ENCODE measurements around the gene TOLLIP. TPM values are rescaled to one million over a fixed set of nuclear protein-coding genes. Genes with fewer than 3 reads are reported as not detected.

Gene TOLLIP
- total and polyA plus RNA-seq, 9 of the 15 experiments (the other 6 are each of a cell fraction or from before 2014, with no cell fraction given) = 0.23 to 22.8 (median 7.1) TPM

DNA sequence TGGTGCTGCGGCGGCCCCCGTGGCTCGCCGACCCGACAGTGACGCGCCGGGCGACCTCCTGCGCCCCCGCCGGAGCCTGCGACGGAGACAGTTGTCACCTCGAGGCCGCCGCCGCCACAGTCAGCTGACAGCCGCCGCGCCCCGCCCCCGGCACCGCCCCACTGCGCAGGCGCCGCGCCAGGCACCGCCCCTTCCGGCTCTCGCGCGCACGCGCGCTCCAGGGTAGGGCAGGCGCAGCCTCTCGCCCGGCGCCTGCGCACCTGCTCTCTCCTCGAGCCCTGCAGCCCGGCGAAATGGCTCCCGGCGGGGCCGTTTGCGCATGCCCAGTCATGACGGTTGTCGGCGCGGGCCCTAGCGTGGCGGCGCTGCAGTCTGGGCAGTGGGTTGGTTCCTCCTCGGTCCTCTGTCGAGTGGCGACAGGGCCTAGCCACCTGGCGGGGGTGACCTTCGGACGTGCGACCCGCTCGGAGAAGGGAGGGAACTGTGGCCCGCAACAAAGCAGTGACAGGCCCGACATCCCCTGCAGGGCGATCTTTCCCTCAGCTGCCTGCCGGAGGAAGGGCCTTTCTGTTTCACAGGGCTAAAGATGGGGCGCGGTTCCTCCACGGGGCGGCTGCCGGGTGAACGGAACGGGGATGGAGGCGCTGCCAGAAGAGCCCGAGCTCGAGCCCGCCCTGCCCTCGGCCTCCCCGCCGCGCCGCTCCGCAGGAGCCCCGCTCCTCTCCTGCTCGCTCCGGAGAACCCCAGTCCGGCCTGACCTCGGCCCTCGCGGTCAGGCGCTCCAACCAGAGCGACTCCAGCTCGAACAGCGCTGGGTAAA, at the start of gene TOLLIP (continued):
- TF ChIP-seq, protein P1, sequence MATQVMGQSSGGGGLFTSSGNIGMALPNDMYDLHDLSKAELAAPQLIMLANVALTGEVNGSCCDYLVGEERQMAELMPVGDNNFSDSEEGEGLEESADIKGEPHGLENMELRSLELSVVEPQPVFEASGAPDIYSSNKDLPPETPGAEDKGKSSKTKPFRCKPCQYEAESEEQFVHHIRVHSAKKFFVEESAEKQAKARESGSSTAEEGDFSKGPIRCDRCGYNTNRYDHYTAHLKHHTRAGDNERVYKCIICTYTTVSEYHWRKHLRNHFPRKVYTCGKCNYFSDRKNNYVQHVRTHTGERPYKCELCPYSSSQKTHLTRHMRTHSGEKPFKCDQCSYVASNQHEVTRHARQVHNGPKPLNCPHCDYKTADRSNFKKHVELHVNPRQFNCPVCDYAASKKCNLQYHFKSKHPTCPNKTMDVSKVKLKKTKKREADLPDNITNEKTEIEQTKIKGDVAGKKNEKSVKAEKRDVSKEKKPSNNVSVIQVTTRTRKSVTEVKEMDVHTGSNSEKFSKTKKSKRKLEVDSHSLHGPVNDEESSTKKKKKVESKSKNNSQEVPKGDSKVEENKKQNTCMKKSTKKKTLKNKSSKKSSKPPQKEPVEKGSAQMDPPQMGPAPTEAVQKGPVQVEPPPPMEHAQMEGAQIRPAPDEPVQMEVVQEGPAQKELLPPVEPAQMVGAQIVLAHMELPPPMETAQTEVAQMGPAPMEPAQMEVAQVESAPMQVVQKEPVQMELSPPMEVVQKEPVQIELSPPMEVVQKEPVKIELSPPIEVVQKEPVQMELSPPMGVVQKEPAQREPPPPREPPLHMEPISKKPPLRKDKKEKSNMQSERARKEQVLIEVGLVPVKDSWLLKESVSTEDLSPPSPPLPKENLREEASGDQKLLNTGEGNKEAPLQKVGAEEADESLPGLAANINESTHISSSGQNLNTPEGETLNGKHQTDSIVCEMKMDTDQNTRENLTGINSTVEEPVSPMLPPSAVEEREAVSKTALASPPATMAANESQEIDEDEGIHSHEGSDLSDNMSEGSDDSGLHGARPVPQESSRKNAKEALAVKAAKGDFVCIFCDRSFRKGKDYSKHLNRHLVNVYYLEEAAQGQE (IDR thresholded peaks at IDR 0.05; ENCODE audit: borderline replicate concordance) = peak; percentile 53
- TF ChIP-seq, protein P1 (CRISPR knock-in tag; IDR thresholded peaks at IDR 0.05; ENCODE audit: low read depth) = peak; percentile 74; the same call in 1 of the 2 replicates
- TF ChIP-seq XRCC5 (IDR thresholded peaks at IDR 0.05; ENCODE audit: low read depth, low read length) = no peak
- no peak for TF ChIP-seq TAF15 (IDR thresholded peaks at IDR 0.05; ENCODE audit: low read depth, low read length)
- TF ChIP-seq HDAC2 (IDR thresholded peaks at IDR 0.05) = no peak
- TF ChIP-seq ZC3H4 (CRISPR knock-in tag; IDR thresholded peaks at IDR 0.05; ENCODE audit: borderline replicate concordance) = no peak
- no peak for TF ChIP-seq ZBTB43 (CRISPR knock-in tag; IDR thresholded peaks at IDR 0.05)
- TF ChIP-seq RBM39 (optimal IDR thresholded peaks at IDR 0.05; ENCODE audit: low read depth, low read length) = no peak
- TF ChIP-seq, protein P2, sequence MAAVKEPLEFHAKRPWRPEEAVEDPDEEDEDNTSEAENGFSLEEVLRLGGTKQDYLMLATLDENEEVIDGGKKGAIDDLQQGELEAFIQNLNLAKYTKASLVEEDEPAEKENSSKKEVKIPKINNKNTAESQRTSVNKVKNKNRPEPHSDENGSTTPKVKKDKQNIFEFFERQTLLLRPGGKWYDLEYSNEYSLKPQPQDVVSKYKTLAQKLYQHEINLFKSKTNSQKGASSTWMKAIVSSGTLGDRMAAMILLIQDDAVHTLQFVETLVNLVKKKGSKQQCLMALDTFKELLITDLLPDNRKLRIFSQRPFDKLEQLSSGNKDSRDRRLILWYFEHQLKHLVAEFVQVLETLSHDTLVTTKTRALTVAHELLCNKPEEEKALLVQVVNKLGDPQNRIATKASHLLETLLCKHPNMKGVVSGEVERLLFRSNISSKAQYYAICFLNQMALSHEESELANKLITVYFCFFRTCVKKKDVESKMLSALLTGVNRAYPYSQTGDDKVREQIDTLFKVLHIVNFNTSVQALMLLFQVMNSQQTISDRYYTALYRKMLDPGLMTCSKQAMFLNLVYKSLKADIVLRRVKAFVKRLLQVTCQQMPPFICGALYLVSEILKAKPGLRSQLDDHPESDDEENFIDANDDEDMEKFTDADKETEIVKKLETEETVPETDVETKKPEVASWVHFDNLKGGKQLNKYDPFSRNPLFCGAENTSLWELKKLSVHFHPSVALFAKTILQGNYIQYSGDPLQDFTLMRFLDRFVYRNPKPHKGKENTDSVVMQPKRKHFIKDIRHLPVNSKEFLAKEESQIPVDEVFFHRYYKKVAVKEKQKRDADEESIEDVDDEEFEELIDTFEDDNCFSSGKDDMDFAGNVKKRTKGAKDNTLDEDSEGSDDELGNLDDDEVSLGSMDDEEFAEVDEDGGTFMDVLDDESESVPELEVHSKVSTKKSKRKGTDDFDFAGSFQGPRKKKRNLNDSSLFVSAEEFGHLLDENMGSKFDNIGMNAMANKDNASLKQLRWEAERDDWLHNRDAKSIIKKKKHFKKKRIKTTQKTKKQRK (IDR thresholded peaks at IDR 0.05; ENCODE audit: borderline replicate concordance, low read depth, low read length) = no peak
- TF ChIP-seq TSHZ1 (CRISPR knock-in tag; IDR thresholded peaks at IDR 0.05) = 0 out of 2 replicates have a peak, but pooled peaks have one; percentile 32

All from K562 (cell line).